H9 (cell line): ENCODE data around the gene FOXK1. TPM values are rescaled to one million over a fixed set of nuclear protein-coding genes. Genes with fewer than 3 reads are reported as not detected.

Source experiments
- DNase-seq: peaks from one replicate; pipeline ENCODE4 v3.0.0-alpha.2; 2017
- H2AFZ ChIP-seq: one replicate; pipeline ENCODE4 v1.6.1; 2013; ENCODE audit warnings: mild to moderate bottlenecking, low read length, control low read depth, moderate library complexity
- H2AK5ac ChIP-seq: 2 replicates; pipeline ENCODE4 v1.6.1; 2013; ENCODE audit warnings: low read length, control low read depth, mixed read lengths; ENCODE audit not compliant: insufficient read length
- H2BK120ac ChIP-seq: one replicate; pipeline ENCODE4 v1.6.1; 2013; ENCODE audit warnings: low read depth, mild to moderate bottlenecking, low read length, control low read depth, inconsistent platforms; ENCODE audit not compliant: poor library complexity, severe bottlenecking
- H2BK12ac ChIP-seq: 2 replicates; pipeline ENCODE4 v1.6.1; 2013; ENCODE audit warnings: low read length, control low read depth, mixed read lengths, low read depth; ENCODE audit not compliant: insufficient read length
- H2BK15ac ChIP-seq: 2 replicates; pipeline ENCODE4 v1.6.1; 2013; ENCODE audit warnings: low read depth, low read length, control low read depth
- H2BK20ac ChIP-seq: one replicate; pipeline ENCODE4 v1.6.1; 2013; ENCODE audit warnings: low read depth, mild to moderate bottlenecking, low read length, control low read depth, inconsistent platforms; ENCODE audit not compliant: poor library complexity, severe bottlenecking
- H2BK5ac ChIP-seq: 2 replicates; pipeline ENCODE4 v1.6.1; 2013; ENCODE audit warnings: low read length, control low read depth, mixed read lengths; ENCODE audit not compliant: insufficient read length
- H3K14ac ChIP-seq: 2 replicates; pipeline ENCODE4 v1.6.1; 2013; ENCODE audit warnings: low read length, control low read depth; ENCODE audit not compliant: insufficient read depth
- H3K18ac ChIP-seq: 2 replicates; pipeline ENCODE4 v1.6.1; 2013; ENCODE audit warnings: low read depth, mild to moderate bottlenecking, mixed read lengths, low read length, control low read depth; ENCODE audit not compliant: insufficient read length
- H3K23ac ChIP-seq: 2 replicates; pipeline ENCODE4 v1.6.1; 2013; ENCODE audit warnings: low read length, control low read depth, mixed read lengths, low read depth; ENCODE audit not compliant: insufficient read length
- H3K23me2 ChIP-seq: 2 replicates; pipeline ENCODE4 v1.6.1; 2013; ENCODE audit warnings: low read depth, mild to moderate bottlenecking, mixed read lengths, low read length, control low read depth; ENCODE audit not compliant: insufficient read length, poor library complexity, severe bottlenecking
- H3K27ac ChIP-seq: 2 replicates; pipeline ENCODE4 v1.5.1; 2013; ENCODE audit warnings: low read length, control low read depth, mixed read lengths, low read depth; ENCODE audit not compliant: insufficient read length
- H3K27me3 ChIP-seq: 2 replicates; pipeline ENCODE4 v1.6.1; 2013; ENCODE audit warnings: low read length, control low read depth, inconsistent platforms; ENCODE audit not compliant: insufficient read depth
- H3K4ac ChIP-seq: 2 replicates; pipeline ENCODE4 v1.6.1; 2013; ENCODE audit warnings: low read depth, mild to moderate bottlenecking, control low read depth, inconsistent platforms, low read length, moderate library complexity
- H3K4me1 ChIP-seq: 2 replicates; pipeline ENCODE4 v1.6.1; 2013; ENCODE audit warnings: low read length, control low read depth, inconsistent platforms; ENCODE audit not compliant: insufficient read depth
- H3K4me2 ChIP-seq: 2 replicates; pipeline ENCODE4 v1.6.1; 2013; ENCODE audit warnings: low read length, control low read depth, mixed read lengths; ENCODE audit not compliant: insufficient read length, insufficient read depth
- H3K56ac ChIP-seq: 2 replicates; pipeline ENCODE4 v1.6.1; 2013; ENCODE audit warnings: low read depth, mild to moderate bottlenecking, mixed read lengths, low read length, control low read depth; ENCODE audit not compliant: insufficient read length
- H3K79me1 ChIP-seq: 2 replicates; pipeline ENCODE4 v1.6.1; 2013; ENCODE audit warnings: low read depth, mild to moderate bottlenecking, moderate library complexity, low read length, control low read depth, inconsistent platforms; ENCODE audit not compliant: insufficient read depth, poor library complexity, severe bottlenecking
- H3K79me2 ChIP-seq: 2 replicates; pipeline ENCODE4 v1.6.1; 2013; ENCODE audit warnings: low read length, control low read depth, inconsistent platforms; ENCODE audit not compliant: insufficient read depth
- H3K9ac ChIP-seq: 2 replicates; pipeline ENCODE4 v1.6.1; 2013; ENCODE audit warnings: low read length, control low read depth, mixed read lengths; ENCODE audit not compliant: insufficient read length; ENCODE audit errors: extremely low read depth
- H3K9me3 ChIP-seq: one replicate; pipeline ENCODE4 v1.6.1; 2013; ENCODE audit warnings: low read depth, low read length, inconsistent platforms; ENCODE audit not compliant: control insufficient read depth
- H3T11ph ChIP-seq: one replicate; pipeline ENCODE4 v1.6.1; 2013; ENCODE audit warnings: mild to moderate bottlenecking, low read length, control low read depth, inconsistent platforms
- H4K20me1 ChIP-seq: one replicate; pipeline ENCODE4 v1.6.1; 2013; ENCODE audit not compliant: control insufficient read depth, insufficient read length, insufficient read depth
- H4K5ac ChIP-seq: 2 replicates; pipeline ENCODE4 v1.6.1; 2013; ENCODE audit warnings: low read depth, mild to moderate bottlenecking, mixed read lengths, low read length, control low read depth; ENCODE audit not compliant: insufficient read length
- H4K8ac ChIP-seq: replicated peaks from 2 replicates; pipeline ENCODE4 v1.6.1; 2013; ENCODE audit warnings: low read length, control low read depth, mixed read lengths, low read depth; ENCODE audit not compliant: insufficient read length
- H4K91ac ChIP-seq: 2 replicates; pipeline ENCODE4 v1.6.1; 2013; ENCODE audit warnings: low read depth, mild to moderate bottlenecking, moderate library complexity, mixed read lengths, low read length, control low read depth; ENCODE audit not compliant: insufficient read length
- H3K27ac Mint-ChIP-seq, 3 experiments: 2 replicates in 2 of 3; 3 replicates in 1 of 3; pipeline ENCODE4 v1.8.0; 2020 to 2021; ENCODE audit warnings: mixed read lengths in 3 of 3, mild to moderate bottlenecking in 1 of 3, moderate library complexity in 1 of 3
- H3K27me3 Mint-ChIP-seq: 2 replicates; pipeline ENCODE4 v1.8.0; 2021; ENCODE audit warnings: low read depth, mild to moderate bottlenecking, moderate library complexity, mixed read lengths
- H3K36me3 Mint-ChIP-seq, 3 experiments: 2 replicates in 2 of 3; 3 replicates in 1 of 3; pipeline ENCODE4 v1.8.0; 2020 to 2021; ENCODE audit warnings: low read depth in 3 of 3, mixed read lengths in 3 of 3; ENCODE audit not compliant: insufficient read depth in 1 of 3
- H3K4me1 Mint-ChIP-seq, 2 experiments: 2 replicates each; pipeline ENCODE4 v1.8.0; 2020; ENCODE audit warnings: mixed read lengths in 2 of 2
- H3K4me3 Mint-ChIP-seq, 2 experiments: 2 replicates in 1 of 2; 3 replicates in 1 of 2; pipeline ENCODE4 v1.8.0; 2020 to 2021; ENCODE audit warnings: mild to moderate bottlenecking in 2 of 2, mixed read lengths in 2 of 2, moderate library complexity in 1 of 2
- H3K9me3 Mint-ChIP-seq, 2 experiments: 2 replicates in 1 of 2; 3 replicates in 1 of 2; pipeline ENCODE4 v1.8.0; 2020; ENCODE audit warnings: mild to moderate bottlenecking in 2 of 2, mixed read lengths in 2 of 2, moderate library complexity in 1 of 2
- CTCF ChIP-seq: fragments of 200-600 bp; sonication (generic); conservative IDR thresholded peaks from 3 replicates; pipeline ENCODE4 v1.8.0; 2021; ENCODE audit warnings: antibody characterized with exemption, mild to moderate bottlenecking
- WGBS: extraction: QIAGEN DNeasy Blood & Tissue Kit; methylation state at CpG from one replicate; pipeline ENCODE4 v1.1.7; 2013; ENCODE audit warnings: missing lambda C conversion rate, low lambda C conversion rate, mixed read lengths; ENCODE audit not compliant: insufficient read length; ENCODE audit errors: extremely low coverage; 5-methylcytosine and 5-hydroxymethylcytosine counted together
- total RNA-seq: library from RNA; stranded (reverse); gene quantifications from 2 replicates; pipeline ENCODE4 v1.2.1, GENCODE V29; 2021

FOXK1 gene
- total RNA-seq, 1 experiment from 2014 or later: 14.4 TPM

- Histone ChIP-seq H3K14ac (no peak overlapping the region), H3K4me2 (no peak overlapping the region), H4K20me1 (no peaks in the 10 kb centered on the region), H3K79me1 (no peaks in the 10 kb centered on the region), H3K56ac (no peak overlapping the region), H3K27ac (no peak overlapping the region), H3K9ac (no peak overlapping the region), H2AK5ac (no peak overlapping the region), H3T11ph (no peak overlapping the region), H4K5ac (no peak overlapping the region), H2BK12ac (no peak overlapping the region), H4K8ac (no peak overlapping the region), H3K23me2 (no peaks in the 10 kb centered on the region), H3K4me1 (no peaks in the 10 kb centered on the region), H3K79me2 (no peaks in the 10 kb centered on the region), H3K18ac (no peak overlapping the region), H3K9me3 (no peaks in the 10 kb centered on the region), H2BK5ac (no peak overlapping the region), H4K91ac (no peak overlapping the region), H2BK15ac (no peak overlapping the region), H2BK20ac (no peak overlapping the region), H2AFZ (no peak overlapping the region), H3K27me3 (no peaks in the 10 kb centered on the region), H3K23ac (no peak overlapping the region), H3K4ac (no peak overlapping the region), H2BK120ac (no peak overlapping the region)
- Mint-ChIP-seq H3K27ac (peak overlapping the region in 1 of 3 experiments; percentile 31; a peak in 1 of 7 replicates), H3K4me3 (no peak overlapping the region; a peak in 1 of 5 replicates), H3K27me3 (peaks cover 2% of the 10 kb centered on the region), H3K36me3 (peaks cover 0 to 4% (median 0%) of the 10 kb centered on the region in 3 experiments; a peak in 1 of 7 replicates), H3K9me3 (peaks cover 0 to under 1% of the 10 kb centered on the region in 2 experiments; a peak in 1 of 5 replicates), H3K4me1 (peaks cover 6% of the 10 kb centered on the region in 2 experiments)
- WGBS: no CpG with 5 or more reads among the region's 27 CpGs
- no peak for DNase-seq
- no peak for TF ChIP-seq CTCF
Observed at GRCh38 chr7:4800926-4801838, 119.1 kb downstream of the FOXK1 start.
